GM18526 (cell line): Measurements from ENCODE around the gene COP1.

Experiments used
- POLR2A ChIP-seq: IDR thresholded peaks from 3 replicates; pipeline ENCODE4 v1.6.1; 2011; ENCODE audit not compliant: insufficient read length; ENCODE audit errors: extremely low read depth

Gene COP1

DNA sequence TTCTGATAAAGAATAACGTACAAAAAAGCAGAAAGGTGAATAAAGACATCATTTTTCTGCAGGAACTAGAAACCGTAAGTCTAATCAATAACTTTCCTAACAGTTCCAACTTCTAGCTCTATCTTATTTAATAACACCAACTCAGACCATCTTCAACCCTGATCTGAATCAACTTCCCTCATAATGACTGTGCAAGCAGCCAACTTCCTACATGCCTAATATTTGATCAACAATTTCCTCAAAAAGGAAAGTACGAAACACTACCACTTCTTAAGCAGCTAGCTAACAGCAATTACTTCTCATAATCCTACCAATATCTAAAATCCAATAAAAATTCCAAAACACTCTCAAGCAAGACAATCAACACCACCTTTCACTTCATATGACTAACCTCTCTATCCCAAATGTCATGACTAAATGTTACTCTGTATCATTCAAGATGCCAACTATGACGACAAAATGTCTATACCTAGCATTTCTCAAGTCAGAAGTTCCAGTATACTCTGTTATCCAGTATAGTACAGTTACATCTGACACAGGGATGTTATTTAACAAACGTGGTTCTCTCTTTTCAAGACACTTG lies 1.7 kb downstream of the COP1 start:
- no peak for TF ChIP-seq POLR2A

DNA sequence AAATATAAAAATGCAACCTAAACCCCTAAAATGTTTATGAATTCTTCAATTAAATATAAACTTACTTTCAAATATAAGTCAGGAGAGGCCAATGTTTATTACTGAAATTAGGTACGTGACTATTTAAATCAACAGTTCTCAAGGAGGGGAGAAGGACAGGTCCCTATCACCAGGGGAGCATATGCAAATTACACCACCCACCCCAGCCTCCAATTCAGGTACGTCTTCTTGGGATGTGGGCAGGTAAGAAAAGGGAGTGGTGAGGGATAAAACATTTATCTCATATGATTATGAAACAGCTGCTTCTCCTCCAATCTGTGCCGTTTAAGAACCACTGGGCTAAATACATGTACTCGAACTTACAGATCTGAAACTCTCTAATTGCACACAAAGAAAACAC lies 3.4 kb downstream of the COP1 start:
- no peak for TF ChIP-seq POLR2A

DNA sequence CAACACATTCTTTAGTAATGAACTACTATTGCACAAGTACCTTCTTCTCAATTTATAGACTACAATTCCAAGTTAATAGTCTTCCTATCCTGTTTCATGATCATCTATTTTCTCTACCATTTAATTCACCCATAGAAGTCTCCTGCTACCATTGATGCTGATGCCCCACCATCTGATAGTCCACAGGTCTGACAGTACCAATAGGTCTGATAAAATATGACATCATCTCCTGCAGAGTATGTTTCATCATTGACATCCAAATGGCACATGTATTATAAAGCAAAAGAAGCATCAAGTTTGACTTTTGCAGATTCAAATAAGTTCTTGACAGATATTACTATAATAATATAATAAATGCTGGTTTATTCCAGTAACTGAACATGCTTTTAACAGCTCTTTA lies 5.5 kb downstream of the COP1 start:
- no peak for TF ChIP-seq POLR2A

DNA sequence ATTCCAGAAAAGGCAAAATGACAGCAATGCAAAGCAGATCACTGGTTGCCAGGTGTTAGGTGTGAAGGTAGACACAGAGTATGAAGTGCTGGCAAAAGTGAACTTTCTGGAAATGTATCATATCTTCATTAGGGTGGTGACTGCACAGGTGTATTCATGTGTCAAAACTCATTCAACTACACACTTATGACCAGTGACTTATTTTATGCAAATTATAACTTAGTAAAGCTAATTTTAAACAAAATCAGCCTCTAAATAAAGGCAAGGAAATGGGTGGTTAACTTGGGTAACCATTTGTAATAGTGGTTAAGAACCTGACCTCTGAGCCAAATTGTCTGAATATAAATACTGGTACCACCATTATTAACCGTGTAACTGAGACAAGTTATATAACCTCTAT lies 7.4 kb downstream of the COP1 start:
- TF ChIP-seq POLR2A: no peak

DNA sequence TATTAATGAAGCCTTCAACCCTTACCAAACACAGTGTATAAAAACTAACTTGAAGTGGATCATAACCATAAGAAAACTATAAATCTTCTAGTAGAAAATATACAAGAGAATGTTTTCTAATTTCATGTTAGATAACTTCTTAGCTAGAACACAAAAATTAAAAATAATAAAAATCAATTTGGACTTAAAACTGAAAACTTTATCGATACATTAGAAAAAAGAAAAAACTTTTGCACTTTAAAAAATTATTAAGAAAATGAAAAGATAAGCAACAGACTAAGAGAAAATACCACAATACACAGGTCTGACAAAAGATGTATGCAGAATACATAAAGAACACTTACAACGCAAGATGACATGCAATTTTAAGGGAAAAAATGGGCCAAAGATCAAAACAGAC lies 8.7 kb downstream of the COP1 start:
- TF ChIP-seq POLR2A: no peak

DNA sequence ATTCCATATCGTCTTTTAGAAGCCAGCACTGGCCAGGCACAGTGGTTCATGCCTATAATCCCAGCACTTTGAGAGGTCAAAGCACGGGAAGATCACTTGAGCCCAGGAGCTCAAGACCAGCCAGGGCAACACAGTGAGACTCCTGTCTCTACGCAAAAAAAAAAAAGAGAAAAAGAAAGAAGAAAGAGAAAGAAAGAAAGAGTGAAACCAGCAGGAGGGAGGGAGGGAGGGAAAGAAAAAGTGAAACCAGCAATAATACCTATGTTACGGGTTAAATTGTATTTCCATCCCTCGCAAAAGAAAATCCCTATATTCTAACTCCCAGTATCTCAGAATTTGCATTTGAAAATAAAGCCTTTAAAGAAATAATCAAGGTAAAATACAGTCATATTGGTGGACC lies 10.4 kb downstream of the COP1 start:
- no peak for TF ChIP-seq POLR2A

DNA sequence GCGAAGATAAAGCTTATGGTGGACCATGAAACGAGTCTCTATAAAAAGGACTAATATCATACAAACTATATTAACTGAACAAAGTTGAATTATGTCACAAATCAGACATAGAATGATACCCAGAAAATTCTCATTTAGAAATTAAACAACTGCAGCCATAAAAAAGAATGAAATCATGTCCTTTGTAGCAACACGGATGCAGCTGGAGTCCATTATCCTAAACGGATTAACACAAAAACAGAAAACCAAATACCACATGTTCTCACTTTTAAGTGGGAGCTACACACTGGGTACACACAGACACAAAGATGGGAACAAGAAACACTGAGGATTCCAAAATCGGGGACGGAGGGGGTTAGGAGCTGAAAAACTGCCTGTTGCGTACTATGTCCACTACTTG lies 11.5 kb downstream of the COP1 start:
- TF ChIP-seq POLR2A: no peak

DNA sequence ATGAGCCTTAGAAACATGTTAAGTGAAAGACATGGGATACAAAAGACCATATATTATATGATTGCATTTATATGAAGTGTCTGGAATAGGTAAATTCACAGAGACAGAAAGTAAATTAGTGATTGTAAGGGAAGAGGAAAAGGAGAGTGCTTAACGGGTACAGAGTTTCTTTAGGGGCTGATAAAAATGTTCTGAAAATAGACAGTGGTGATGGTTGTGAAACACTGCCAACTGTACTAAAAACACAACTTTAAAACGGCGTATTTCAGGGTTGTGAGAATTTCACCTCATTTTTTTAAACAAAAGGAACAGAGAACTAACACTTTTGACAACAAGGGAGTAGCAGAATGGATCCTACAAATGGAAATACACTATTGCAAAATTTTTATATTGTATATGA lies 13.4 kb downstream of the COP1 start:
- no peak for TF ChIP-seq POLR2A

DNA sequence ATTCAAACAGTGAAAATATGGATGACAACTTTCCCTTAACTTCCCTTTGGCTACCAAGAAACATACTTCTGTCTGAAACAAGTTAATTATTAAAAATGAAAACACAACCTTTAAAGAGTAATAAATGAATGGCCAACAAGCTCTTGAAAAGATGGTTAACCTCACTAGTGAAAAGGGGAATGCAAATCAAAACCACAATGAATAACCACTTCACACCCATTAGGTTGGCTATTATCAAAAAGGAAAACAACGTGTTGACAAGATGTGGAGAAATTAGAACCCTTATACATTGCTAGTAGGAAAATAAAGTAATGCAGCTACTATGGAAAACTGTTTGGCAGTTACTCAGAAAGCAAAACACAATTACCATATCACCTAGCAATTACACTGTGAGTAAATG lies 14.1 kb downstream of the COP1 start:
- no peak for TF ChIP-seq POLR2A

DNA sequence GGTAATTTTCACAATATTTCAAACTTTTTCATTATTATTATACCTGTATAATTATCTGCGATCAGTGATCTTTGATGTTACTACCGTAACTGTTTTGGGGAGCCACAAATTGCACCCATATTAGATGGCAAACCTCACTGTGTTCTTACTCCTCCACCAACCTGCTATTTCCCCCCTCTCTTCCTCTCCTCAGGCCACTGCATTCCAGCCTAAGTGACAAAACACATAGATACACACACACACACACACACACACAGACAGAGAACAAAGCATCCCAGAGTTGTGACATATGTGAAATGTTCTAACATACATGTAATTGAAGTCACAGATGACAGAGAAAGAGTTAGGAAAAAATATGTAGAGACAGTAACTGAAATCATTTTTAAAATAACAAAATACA lies 18.5 kb downstream of the COP1 start:
- no peak for TF ChIP-seq POLR2A

DNA sequence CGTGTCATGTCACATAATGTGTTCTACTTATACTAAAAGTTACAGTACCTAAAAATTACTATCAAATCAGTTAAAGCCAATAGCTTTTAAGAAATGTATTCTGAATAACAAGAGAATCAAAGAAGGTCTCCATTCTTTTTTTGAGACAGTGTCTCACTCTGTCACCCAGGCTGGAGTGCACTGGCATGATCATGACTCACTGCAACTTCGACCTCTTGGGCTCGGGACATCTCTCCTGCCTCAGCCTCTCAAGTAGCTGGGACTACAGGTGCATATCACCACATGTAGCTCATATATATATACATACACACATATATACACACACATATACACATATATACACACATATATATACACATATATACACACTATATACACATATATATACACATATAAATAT lies 20.1 kb downstream of the COP1 start:
- no peak for TF ChIP-seq POLR2A

DNA sequence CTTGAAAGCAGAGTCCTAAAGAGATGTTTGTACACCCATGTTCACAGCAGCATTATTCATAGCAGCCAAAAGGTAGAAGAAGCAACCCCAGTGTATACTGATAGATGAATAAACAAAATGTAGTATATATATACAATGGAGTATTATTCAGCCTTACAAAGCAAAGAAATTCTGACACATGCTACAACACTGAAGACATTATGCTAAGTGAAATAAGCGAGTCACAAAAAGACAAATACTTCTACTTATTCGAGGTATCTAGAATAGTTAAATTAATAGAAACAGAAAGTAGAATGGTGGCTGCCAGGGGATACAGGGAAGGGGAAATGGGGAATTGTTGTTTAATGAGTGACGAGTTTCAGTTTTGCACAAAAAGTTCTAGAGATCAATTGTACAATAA lies 23.5 kb downstream of the COP1 start:
- TF ChIP-seq POLR2A: no peak

DNA sequence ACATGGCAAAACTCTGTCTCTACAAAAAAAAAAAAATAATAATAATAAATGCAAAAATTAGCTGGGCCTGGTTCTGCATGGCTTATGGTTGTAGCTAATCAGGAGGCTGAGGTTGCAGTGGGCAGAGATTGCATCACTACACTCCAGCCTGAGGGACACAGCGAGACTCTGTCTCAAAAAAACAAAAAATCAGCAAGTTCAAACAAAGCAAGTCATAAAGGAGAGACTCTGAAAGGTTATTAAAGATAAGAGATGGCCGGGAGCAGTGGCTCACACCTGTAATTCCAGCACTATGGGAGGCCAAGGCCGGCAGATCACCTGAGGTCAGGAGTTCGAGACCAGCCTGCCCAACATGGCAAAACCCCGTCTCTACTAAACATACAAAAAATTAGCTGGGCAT lies 28.8 kb downstream of the COP1 start:
- no peak for TF ChIP-seq POLR2A

DNA sequence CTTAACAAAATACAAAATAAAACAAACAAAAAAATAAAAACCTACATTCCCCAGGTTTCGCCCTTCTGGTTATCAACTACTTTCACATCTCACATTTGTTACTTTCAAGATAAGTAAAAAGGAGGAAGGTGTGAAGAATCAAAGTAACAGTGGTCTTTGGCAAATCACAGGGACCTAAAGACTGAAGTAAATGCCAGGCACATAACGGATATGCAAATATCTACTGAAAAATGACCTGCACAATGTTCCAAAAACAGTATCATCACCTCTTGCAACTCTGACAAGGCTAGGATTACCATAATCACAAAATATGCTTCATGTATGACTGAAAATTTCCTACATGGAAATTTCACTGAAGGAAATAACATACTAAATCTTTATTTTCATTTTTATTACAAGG lies 29.3 kb downstream of the COP1 start:
- TF ChIP-seq POLR2A: no peak

DNA sequence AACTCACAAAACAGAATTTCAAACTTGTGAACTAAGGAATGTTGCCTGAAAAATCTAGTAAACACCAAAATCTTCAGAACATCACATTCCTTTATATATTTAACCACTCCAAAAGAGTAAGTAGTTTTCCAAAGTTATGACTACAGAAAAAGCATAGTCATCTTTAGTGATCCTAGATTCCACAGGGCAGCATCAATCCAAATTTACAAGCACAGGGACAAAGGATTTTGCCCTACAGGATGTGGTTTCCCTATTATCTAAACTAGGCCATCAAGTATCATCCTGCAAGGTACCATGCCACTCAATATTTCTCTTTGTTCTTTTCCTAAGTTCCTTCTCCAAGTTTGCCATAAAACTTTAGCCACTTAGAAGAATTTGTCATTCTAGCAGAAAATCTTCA lies 33.0 kb downstream of the COP1 start:
- TF ChIP-seq POLR2A: no peak

DNA sequence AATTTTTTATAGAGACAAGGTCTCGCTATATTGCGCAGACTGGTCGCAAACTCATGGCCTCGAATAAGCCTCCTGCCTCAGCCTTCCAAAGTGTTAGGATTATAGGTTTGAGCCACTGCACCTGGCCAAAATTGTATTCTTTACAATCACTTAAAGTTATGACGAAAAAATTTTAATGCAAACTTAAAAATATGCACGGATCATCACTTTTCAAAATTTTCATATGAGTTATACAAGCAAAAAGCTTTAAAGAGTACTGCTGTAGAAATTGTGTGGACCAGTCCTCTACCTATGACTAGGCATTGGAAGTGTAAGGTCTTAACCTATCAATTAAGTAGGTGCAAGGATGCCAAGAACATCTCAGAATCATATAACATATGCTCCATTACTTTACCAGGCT lies 34.9 kb downstream of the COP1 start:
- TF ChIP-seq POLR2A: no peak

DNA sequence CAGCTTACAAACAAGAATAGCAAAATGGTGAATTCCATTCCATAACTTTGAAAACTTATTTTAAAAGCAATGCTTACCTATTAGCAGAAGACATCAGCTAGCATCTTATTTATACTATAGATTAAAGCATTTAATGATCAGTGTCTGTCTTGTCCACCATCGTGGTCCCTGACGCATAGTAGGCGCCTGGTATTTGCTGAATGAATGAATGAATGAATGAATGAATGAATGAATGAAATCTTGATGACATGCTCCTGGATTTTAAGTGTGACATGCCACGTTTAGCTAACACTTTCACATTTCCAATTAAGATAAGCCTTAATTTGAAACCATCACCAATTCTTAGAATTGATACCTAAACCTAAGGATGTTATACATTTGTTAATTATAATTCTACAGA lies 39.9 kb downstream of the COP1 start:
- TF ChIP-seq POLR2A: no peak

DNA sequence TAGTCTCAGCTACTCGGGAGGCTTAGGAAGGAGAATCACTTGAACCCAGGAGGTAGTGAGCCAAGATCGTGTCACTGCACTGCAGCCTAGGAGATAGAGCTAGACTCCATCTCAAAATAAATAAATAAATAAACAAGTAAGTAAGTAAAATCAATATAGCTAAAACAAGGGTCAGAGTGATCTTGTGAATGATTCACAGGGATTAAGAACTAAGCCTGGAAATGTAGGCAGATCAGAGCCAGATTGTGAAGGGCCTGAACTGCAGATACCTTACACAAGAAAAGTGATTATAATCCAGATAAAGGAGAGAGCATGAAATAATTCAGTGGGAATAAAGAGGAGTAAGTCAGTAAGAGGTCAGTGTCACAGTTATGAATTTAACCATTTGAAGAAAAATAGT lies 41.5 kb downstream of the COP1 start:
- no peak for TF ChIP-seq POLR2A
